ENCODE results near the gene HOXD11. TPM values are rescaled to one million over a fixed set of nuclear protein-coding genes. Genes with fewer than 3 reads are reported as not detected.

HOXD11 gene
- total and polyA plus RNA-seq, 9 of the 15 experiments (the other 6 are each of a cell fraction or from before 2014, with no cell fraction given) = not detected

- peak; percentile 40; the same call in 1 of the 2 replicates for TF ChIP-seq VEZF1 (CRISPR knock-in tag; IDR thresholded peaks at IDR 0.05)
- no peak for TF ChIP-seq ZNF224 (CRISPR knock-in tag; IDR thresholded peaks at IDR 0.05)
- TF ChIP-seq E2F3 (CRISPR knock-in tag; IDR thresholded peaks at IDR 0.05) = 0 out of 2 replicates have a peak, but pooled peaks have one; percentile 21
- TF ChIP-seq SMAD3 (CRISPR knock-in tag; conservative IDR thresholded peaks at IDR 0.05) = 0 out of 2 replicates have a peak, but pooled peaks have one; percentile 4
- no peak for TF ChIP-seq ARID4B (CRISPR knock-in tag; IDR thresholded peaks at IDR 0.05)
- no peak for TF ChIP-seq ETV6 (IDR thresholded peaks at IDR 0.05; ENCODE audit: borderline replicate concordance in 1 of 2, low read depth in 2 of 2, low read length in 1 of 2)
- no peak for TF ChIP-seq ETV6 (CRISPR knock-in tag; IDR thresholded peaks at IDR 0.05; ENCODE audit: borderline replicate concordance)
- TF ChIP-seq ZEB2 (IDR thresholded peaks at IDR 0.05) = no peak
- no peak for TF ChIP-seq ATF1 (CRISPR knock-in tag; IDR thresholded peaks at IDR 0.05)
- TF ChIP-seq ATF1 (tag; IDR thresholded peaks at IDR 0.05) = 0 out of 2 replicates have a peak, but pooled peaks have one; percentile 31
- TF ChIP-seq CXXC5 (CRISPR knock-in tag; IDR thresholded peaks at IDR 0.05) = peak; percentile 67
- no peak for TF ChIP-seq FUS (optimal IDR thresholded peaks at IDR 0.05; ENCODE audit: low read depth, low read length)
- TF ChIP-seq MCM5 (IDR thresholded peaks at IDR 0.05; ENCODE audit: low read depth) = no peak
- peak; percentile 92 for TF ChIP-seq CBX2 (IDR thresholded peaks at IDR 0.05; ENCODE audit: insufficient read depth, low read length, poor library complexity, severe bottlenecking)
- no peak for TF ChIP-seq TFE3 (CRISPR knock-in tag; IDR thresholded peaks at IDR 0.05)
- TF ChIP-seq FOSL1 (tag; conservative IDR thresholded peaks at IDR 0.05) = no peak
- no peak for TF ChIP-seq SNAPC5 (CRISPR knock-in tag; IDR thresholded peaks at IDR 0.05)
- no peak for TF ChIP-seq HOMEZ (CRISPR knock-in tag; IDR thresholded peaks at IDR 0.05)
Measured at GRCh38 chr2:176096986-176097819, 9.9 kb upstream of the HOXD11 start (continued).

Data from K562 (cell line).